Stimulated activated CD4-positive, alpha-beta T cell treated with anti-CD3 and anti-CD28 coated beads, Interleukin-1b, Interleukin-23, amount 100 ng/mL, for 1 hour (primary cell): ENCODE measurements around the gene IL10RB.

Experiments used
- DNase-seq, 2 donors: peaks; one replicate each; pipeline ENCODE4 v3.0.0-alpha.2; 2020; ENCODE audit warnings: low read depth in 2 of 2

The IL10RB gene

GRCh38 chr21:33267250-33267649 lies 1.1 kb downstream of the IL10RB start:
- DNase-seq, result no peak

GRCh38 chr21:33268393-33268736 lies 2.2 kb downstream of the IL10RB start:
- DNase-seq, result no peak

- no peak for DNase-seq
Measured at GRCh38 chr21:33268737-33269441, 2.7 kb downstream of the IL10RB start.

GRCh38 chr21:33270986-33271385 lies 4.8 kb downstream of the IL10RB start:
- no peak for DNase-seq

- DNase-seq, result no peak
Measured at GRCh38 chr21:33273044-33273443, 6.9 kb downstream of the IL10RB start.

GRCh38 chr21:33278721-33279120 lies 12.6 kb downstream of the IL10RB start:
- no peak for DNase-seq

GRCh38 chr21:33279330-33279820 lies 13.2 kb downstream of the IL10RB start:
- no peak for DNase-seq

- no peak for DNase-seq
Measured at GRCh38 chr21:33281096-33281652, 15.0 kb downstream of the IL10RB start.

- no peak for DNase-seq
Measured at GRCh38 chr21:33283203-33283602, 17.0 kb downstream of the IL10RB start.

GRCh38 chr21:33286076-33286475 lies 19.9 kb downstream of the IL10RB start:
- no peak for DNase-seq

- no peak for DNase-seq
Measured at GRCh38 chr21:33286600-33287456, 20.7 kb downstream of the IL10RB start.

GRCh38 chr21:33289199-33289819 lies 23.1 kb downstream of the IL10RB start:
- no peak for DNase-seq

GRCh38 chr21:33290441-33290840 lies 24.3 kb downstream of the IL10RB start:
- DNase-seq, result no peak

GRCh38 chr21:33291686-33292085 lies 25.5 kb downstream of the IL10RB start:
- DNase-seq, result no peak

- DNase-seq, result no peak
Measured at GRCh38 chr21:33292724-33293123, 26.6 kb downstream of the IL10RB start.

- no peak for DNase-seq
Measured at GRCh38 chr21:33293136-33293535, 27.0 kb downstream of the IL10RB start.

GRCh38 chr21:33293811-33294216 lies 27.6 kb downstream of the IL10RB start:
- DNase-seq, result no peak

GRCh38 chr21:33296156-33296555 lies 30.0 kb downstream of the IL10RB start:
- no peak for DNase-seq

GRCh38 chr21:33299181-33299752 lies 33.1 kb downstream of the IL10RB start:
- DNase-seq, result peak in 1 of 2 donors; percentile 3

GRCh38 chr21:33300701-33301631 lies 34.8 kb downstream of the IL10RB start:
- DNase-seq, result no peak

- no peak for DNase-seq
Measured at GRCh38 chr21:33301632-33302002, 35.5 kb downstream of the IL10RB start.
